Measurements from ENCODE around the gene ZNF319.
A peak's percentile ranks its signal among the peaks of the same experiment; 100 is the strongest.
"Not testable (repeated sequence)": the region's sequence is repeated elsewhere in the genome, so short reads cannot be mapped to it uniquely, and the experiment has no call there.

The ZNF319 gene

DNA sequence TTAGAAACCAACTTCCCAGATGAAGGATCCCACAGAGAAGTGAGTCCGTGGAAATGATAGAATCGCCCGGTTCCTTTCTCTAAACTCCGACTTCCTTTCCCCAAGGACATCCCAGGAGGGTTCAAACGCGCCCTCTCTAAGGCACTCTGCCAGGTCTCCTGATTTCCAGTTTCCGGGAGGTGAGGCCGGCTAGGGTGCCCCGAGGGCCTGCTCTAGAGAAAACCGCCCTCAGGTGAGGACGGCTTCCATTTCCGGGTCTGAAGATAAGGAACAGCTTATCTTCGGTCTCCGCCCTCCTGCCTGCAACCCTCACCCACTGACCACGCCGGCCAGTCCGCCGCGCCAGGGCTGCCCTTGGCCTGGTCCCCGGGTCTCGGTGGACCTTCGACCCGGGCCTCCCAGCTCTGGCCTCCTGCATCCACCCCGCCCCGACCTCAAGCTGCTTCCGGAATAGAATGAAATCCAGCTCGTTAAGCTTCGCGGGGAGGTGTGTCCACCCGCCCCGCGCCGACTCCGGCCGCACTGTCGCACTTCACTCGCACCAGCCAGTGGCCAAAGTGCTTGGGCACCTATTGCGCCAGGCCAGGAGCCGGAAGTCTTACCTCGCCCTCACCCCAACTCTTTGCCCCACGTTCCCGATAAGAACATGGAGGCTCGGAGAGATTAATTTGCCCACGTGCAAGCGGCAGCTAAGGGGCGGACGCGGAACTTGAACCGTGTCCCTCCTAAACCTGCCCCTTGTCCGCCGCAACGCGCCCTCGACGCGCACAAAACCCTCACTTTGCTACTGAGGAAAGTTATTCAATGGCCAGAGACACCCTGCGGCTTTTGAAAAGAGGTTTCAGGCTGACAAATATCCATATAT lies 24.2 kb upstream of the ZNF319 start:
- Histone ChIP-seq H3K4me3 (peak overlapping the region; percentile 48 to 81 (median 62)), H3K27ac (peak overlapping the region in 12 of 21 experiments; percentile 16 to 78 (median 60))

DNA sequence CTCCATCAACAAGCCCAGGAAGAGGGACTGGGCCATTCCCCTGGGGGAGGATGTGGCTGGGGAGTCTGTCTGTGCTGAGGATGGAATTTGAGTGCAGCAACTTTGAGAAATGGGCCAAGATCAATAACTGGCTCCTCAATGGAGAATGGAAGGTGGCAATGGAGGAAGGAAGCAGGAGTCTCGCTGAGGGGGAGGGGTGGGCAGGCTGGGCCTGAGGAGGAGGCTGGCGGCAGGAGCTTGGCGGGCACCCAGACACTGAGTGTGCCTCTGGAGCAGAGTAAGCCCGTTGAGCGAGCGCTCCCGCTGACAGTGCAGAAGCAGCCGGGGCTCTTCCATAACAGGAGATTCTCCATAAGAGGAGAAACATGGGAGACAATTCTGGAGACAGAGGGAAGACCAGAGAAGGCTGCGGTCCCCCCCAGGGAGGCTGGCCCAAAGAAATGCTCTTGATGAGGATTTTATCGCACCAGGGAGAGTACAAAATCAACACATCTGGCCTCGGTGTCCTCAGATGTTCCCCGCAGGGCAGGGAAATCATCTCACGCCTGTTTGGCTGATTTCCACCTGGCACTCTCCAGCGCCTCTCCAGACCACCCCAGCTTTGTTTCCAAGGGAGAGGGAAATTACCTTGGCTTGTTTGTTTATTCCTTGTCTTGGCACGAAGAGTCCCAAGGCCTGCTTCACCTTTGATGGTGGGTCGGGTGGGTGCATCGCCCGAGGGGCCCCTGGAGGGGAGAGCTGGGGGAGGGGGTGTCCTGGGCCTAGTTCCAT lies 22.3 kb upstream of the ZNF319 start:
- H3K4me3 ChIP-seq, result no peak overlapping the region
- H3K27ac ChIP-seq, result no peak overlapping the region

DNA sequence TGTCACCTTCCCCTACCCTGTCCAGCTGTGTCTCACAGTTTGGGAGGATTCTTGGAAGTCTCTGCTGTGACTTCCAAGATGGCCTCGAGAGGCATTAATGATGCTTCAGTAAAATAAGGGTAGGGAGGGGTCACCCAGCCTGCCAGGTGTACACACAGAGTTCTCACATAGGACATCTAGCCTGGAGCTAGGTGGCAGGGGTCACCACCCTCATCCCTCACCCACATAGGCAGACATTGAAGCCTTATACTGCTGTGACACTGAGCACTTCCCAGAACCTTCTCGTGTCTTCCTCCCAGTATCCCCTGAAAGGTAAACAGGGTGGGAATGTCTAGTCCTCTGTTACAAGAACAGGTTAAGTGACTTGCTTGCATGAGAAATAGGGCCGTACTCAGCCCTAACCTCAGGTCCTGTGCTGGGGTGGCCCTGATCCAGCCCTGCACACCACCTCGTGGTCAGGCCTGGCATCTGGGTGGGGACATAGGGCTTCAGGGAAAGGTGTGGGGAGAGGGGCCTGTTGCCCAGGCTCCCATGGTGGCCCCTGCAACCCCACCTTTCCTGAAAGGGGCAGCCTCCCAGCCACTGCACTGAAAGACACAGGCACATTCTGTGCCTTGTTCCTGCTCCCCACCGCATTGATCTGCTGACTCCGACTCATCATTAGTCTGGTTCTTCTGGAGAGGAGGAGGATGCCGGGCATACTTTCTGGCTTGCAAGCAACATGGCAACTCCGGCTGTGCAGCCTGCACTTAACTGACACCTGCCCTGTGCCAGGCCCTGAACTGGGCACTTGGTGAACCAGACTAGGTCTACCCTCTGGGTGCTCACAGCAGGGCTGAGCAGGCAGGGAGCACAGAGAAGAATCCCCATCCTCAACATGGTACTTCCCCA lies 21.4 kb upstream of the ZNF319 start:
- peak overlapping the region in 2 of 21 experiments; percentile 3 to 37 for H3K27ac ChIP-seq
- no peak overlapping the region for H3K4me3 ChIP-seq

DNA sequence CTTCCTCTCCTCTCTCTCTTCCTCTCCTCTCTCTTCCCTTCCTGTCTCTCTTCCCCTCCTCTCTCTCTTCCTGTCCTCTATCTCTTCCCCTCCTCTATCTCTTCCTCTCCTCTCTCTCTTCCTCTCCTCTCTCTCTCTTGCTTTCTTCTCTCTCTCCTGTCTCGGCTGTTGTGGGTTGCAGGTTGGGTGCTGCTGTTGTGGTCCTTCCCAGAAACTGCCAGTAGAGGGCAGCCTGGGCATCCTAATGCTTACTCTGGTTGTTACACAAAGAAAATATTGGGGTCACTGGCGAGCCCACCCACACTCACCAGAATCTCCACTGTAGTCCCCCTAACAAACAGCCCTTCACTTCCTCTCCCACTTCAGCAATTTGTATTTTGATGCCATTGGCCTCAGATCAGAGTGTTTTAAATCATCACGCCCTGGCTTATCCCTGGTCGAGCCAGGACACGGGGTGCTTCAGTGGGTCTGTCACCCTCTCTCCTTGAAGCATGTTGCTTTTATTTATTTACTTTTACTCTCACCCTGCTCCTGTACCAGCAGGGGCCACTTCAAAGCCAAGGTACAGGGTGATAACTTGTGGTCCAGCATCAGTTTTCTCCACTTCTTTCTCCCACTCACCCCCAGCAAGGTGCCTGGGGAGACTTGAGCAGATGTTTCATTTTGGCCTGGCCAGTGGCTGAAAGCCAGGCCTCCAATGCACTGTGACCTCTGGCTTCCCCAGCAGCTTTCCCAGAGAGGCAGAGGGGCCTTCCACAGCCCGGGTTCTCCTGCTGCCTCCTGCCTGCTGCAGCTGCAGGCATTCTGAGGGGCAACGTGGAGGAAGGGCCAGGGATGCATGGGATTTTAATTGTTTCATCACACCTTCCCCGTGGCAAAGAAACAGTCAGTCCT lies 20.4 kb upstream of the ZNF319 start:
- Histone ChIP-seq H3K27ac (no peak overlapping the region), H3K4me3 (no peak overlapping the region)

DNA sequence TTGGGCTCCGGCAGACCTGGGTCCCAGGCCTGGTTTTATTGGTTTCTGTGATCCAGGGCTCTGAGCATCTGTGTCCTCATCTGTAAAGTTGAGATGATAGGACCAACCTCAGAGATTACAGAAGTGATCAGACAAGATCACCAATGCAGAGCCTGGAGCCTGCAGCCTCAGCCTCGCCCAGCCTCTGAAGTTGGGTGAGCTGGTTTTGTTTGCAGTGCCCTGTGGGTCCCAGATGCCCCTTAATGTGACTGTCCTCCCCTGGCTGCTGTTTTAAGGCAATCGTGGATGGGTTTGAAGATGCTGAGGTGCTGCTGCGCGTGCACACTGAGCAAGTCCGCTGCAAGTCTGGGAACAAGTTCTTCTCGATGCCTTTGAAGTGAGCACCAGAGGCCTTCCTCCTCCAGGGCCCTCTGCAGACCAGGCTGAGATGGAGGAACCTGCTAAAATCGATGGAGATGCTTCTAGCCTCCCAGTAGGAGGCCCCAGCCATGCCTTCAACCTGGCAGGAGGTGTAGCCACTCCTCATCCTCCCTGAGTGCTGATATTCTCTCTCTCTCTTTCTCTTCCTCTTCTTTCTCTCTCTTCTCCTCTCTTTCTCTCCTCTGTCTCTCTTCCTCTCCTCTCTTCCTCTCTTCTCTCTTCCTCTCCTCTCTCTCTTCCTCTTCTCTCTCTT lies 19.5 kb upstream of the ZNF319 start:
- Histone ChIP-seq H3K4me3 (no peak overlapping the region), H3K27ac (no peak overlapping the region)

DNA sequence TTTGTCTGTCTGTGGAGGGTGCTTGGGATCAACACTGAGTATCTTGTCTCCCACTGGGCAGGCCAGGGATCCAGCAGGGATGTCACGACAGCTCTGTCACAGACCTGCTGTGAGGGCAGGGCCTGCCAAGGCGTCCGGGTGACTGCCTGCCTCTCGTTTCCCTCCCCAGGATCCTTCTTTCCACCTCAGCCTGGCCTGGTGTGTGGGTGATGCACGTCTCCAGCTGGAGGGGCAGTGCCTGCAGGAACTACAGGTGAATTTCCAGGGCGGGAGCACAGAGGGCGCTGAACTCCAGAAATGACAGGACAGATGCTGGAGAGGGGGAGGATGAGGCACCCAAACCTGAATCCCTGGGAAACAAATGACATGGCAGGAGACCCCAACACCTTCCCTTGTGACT lies 18.3 kb upstream of the ZNF319 start:
- Histone ChIP-seq H3K27ac (no peak overlapping the region), H3K4me3 (no peak overlapping the region)

DNA sequence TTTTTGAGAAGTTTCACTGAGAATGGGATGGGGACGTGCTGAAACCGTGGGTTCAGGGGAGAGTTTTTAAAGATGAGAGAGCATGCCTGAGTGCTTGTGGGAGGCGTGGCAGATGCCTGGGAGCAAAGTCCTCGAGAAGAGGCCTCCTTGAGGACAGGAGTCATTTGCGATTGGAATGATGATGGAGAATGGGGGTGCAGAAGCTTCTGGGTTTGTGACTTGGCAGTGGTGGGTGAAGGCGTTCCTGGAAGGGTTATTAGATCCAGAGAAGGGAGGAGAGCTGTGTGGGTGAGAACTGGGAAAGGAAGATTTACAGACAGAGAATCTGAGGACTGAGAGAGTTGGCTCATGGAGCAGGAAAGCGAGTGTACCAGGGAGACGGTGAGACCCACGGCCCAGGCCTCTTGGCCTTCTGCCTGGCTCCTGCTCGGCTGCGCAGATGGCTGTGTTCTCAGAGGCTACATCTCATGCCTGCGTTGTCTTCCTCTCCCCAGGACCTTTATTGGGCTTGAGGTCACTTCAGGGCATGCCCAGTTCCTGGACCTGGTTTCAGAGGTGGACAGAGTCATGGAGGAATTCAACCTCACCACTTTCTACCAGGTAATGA lies 16.5 kb upstream of the ZNF319 start:
- Histone ChIP-seq H3K27ac (no peak overlapping the region), H3K4me3 (no peak overlapping the region)

DNA sequence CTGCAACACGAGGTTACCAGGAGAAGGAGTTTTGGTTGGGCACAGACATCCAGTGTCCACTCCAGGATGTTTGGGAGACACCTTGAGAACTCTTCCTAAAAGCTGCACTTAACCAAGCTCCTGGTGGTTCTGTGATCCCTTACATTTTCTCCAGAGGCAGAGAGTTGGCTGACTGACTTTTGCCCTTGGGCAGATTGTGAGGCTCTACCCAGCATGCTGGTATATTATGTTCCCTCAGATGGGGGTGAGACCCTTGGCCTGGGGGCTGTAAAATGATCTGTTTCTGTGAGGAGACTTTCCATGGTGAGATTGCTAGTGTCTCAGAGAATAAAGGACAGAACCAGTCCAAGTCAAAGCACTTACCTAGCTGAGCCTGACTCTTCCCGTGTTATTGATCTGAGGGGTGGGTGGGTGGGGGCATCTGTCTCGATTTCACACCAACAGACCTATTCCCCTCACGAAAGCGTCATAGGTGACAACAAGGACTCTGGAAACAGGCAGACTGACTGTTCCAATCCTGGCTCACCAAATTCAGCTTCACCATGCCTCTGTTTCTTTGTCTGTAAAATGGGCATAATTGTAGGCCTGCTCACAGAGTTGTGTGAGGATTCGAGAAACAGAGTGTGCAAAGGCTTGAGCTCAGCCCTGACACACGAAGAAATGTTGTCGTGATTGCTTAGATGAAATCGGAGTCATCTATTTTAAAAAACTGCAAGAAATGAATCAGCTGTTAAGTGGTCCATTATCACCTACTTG lies 12.9 kb upstream of the ZNF319 start:
- no peak overlapping the region for H3K27ac ChIP-seq
- H3K4me3 ChIP-seq, result no peak overlapping the region

DNA sequence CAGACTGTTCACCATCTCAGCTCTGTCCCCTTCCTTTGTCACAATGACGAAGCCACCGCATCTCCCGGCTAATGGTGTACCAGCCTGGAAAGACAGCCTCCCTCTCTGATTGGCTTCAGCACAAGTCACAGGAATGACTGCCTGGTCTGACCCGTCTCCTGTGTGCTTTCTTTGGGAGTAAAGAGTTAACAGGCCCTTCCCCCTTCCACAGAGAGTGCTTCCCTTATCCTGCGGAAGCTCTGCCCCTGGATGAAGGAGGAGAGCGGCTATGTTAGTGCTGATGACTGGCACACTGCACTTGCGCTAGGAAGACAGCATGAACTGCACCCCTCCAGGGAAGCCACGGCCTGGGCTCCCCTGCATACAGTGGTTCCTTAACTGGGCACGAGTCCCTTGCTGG lies 12.0 kb upstream of the ZNF319 start:
- Histone ChIP-seq H3K4me3 (no peak overlapping the region), H3K27ac (no peak overlapping the region)

DNA sequence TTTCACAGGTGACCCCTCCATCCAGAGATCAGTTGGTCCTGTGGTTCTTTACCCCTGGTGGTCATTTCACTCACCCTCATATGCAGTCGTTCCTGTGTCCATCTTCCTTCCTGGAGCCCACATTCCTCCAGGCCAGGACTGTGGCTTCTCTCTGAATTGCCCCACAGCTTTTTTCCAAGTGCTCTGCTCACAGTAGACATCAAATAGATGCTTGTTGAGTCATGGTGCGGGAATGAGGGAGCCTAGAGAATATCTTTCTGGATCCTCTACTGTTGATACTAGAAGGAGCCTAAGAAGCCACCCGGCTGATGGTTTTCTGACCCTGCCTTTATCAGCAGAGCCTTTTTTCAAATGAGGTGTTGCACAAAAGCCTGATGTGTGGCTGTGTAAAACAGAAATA lies 11.2 kb upstream of the ZNF319 start:
- Histone ChIP-seq H3K27ac (no peak overlapping the region), H3K4me3 (no peak overlapping the region)

DNA sequence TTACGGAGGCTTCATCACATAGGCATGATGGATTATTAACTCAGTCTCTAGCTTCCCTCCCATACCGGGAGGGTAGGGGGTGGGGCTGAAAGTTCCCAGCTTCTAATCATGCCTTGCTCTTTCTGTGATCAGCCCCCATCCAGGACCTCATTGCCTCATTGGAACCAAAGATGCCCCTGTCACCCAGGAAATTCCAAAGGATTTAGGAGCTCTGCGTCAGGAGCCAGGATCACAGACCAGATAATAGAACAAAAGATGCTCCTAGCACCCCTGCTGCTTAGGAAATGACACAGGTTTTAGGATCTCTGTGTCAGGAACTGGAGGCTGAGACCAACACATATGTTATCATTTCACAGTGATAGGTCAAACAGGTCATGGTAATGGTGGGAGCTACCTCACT lies 10.4 kb upstream of the ZNF319 start:
- no peak overlapping the region for H3K4me3 ChIP-seq
- no peak overlapping the region for H3K27ac ChIP-seq

DNA sequence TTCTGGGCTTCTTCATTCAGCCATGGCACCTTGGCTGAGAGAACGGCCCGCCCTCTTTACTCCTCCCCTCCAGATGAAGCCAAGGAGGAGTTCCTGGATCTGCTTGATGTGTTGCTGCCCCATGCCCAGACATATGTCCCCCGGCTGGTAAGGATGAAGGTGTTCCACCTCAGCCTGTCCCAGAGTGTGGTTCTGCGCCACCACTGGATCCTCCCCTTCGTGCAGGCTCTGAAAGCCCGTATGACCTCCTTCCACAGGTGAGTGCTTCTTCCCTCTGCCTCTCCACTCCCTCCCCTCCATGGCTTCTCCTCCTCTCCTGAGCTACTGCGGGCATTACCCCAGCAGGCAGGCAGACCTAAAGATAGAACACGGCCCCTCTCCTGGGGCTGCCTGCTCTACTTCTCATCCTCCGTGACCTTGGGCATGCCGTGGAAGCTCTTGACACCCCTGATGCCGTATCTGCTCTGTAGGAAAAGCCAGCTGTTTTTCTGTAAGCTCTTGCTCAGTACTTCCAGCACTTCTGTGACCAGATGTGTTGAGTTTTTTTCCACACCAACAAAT lies 9.5 kb upstream of the ZNF319 start:
- Histone ChIP-seq H3K4me3 (no peak overlapping the region), H3K27ac (no peak overlapping the region)

DNA sequence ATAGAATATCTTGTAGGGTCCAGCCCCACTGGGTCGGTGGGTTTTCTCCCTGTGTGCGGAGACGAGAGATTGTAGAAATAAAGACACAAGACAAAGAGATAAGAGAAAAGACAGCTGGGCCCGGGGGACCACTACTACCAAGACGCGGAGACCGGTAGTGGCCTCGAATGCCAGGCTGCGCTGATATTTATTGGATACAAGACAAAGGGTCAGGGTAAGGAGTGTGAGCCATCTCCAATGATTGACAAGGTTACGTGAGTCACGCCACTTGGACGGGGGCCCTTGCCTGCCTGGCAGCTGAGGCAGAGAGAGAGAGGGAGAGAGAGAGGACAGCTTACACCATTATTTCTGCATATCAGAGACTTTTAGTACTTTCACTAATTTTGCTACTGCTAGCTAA lies 4.3 kb upstream of the ZNF319 start:
- H3K4me3 ChIP-seq, H3K27ac ChIP-seq: not testable (repeated sequence)

DNA sequence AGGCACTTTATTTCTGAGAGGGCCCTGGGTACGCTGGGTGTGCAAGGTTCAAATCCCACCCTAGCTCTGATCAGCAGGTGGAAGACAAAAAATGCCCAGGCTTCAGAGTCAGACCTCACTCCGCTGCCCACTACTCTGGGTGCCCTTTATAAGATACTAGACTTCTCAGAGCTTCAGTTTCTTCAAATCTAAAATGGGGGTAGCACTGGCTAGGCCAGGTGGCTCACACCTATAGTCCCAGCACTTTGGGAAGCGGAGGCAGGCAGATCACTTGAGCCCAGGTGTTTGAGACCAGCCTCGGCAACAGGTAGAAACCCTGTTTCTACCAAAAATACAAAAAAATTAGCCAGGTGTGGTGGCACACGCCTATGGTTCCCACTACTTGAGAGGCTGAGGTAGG lies 2.5 kb upstream of the ZNF319 start:
- Histone ChIP-seq H3K4me3 (no peak overlapping the region), H3K27ac (no peak overlapping the region)

DNA sequence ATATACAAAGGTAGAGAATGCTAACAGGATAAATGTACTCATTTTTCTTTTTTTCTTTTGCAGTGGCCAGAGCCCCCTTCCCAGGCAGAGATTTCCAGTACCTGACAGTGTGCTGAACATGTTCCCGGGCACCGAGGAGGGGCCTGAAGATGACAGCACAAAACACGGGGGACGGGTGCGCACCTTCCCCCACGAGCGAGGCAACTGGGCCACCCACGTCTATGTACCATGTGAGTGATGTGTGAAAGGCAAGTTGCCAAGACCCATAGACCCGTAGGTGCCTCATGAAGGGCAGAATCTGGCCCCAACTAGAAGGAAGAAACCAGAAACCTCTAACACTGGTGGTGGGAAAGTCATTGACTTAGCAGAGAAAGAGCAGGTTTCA lies 1.9 kb upstream of the ZNF319 start:
- H3K4me3 ChIP-seq, result no peak overlapping the region
- peak overlapping the region in 1 of 21 experiments; percentile 85 for H3K27ac ChIP-seq

DNA sequence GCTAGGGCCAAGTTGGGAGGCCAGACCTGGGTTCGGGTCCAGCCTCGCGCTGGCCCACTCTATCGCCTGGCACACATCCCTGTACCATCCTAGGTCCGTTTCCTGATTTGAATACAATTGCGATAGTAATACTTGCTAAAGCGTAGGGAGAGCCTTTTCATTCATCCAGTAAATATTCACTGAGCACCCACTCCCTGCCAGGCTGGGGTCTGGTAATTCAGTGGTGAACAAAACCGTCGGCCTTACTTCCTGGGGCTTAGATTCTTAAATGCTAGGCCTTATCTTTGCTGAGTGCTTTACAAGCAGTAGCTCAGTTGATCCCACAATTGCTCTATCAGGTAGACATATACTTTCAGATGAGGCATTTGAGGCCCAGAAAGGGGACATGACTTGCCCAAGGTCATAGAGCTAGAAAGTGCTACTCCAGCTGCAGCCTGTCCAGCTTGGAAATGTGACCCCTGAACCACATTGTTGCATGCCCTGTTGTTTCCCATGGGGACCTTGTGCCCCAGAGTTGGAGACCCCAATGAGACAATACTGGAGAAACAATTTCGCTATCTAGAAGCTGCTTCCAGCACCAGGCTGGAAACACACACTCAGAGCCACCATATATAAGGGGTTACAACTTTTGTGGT lies 1.4 kb upstream of the ZNF319 start:
- peak overlapping the region in 18 of 21 experiments; percentile 82 to 94 (median 90) for H3K27ac ChIP-seq
- peak overlapping the region; percentile 59 to 88 (median 77) for H3K4me3 ChIP-seq
